K562 (cell line): ENCODE data around the gene TWIST1. TPM values are rescaled to one million over a fixed set of nuclear protein-coding genes. Genes with fewer than 3 reads are reported as not detected.

Source experiments
- EGR1 ChIP-seq: fragments of 450-650 bp; conservative IDR thresholded peaks from 2 replicates; pipeline ENCODE4 v1.6.1; 2017; ENCODE audit warnings: mild to moderate bottlenecking
- ELF4 ChIP-seq: fragments of 450-650 bp; formaldehyde crosslinking; IDR thresholded peaks from 2 replicates; pipeline ENCODE4 v1.4.0; 2022; ENCODE audit warnings: missing genetic modification characterization
- MAX ChIP-seq: sonication (generic); formaldehyde crosslinking; IDR thresholded peaks from 2 replicates; pipeline ENCODE4 v1.9.0; 2022; ENCODE audit warnings: mild to moderate bottlenecking, missing genetic modification reagents
- ZKSCAN3 ChIP-seq: fragments of 250-450 bp; sonication (Bioruptor Pico); IDR thresholded peaks from 2 replicates; pipeline ENCODE4 v1.4.0; 2020
- ZNF318 ChIP-seq, 2 experiments: fragments of 450-650 bp; IDR thresholded peaks; 2 replicates each; pipeline ENCODE4 v1.6.1; 2016; ENCODE audit warnings: mild to moderate bottlenecking in 2 of 2, borderline replicate concordance in 1 of 2, low read depth in 1 of 2, moderate library complexity in 1 of 2
- polyA plus RNA-seq, 8 experiments: library from polyadenylated mRNA; depleted of rRNA in 4 of 8; stranded (reverse) in 5 of 8; unstranded in 3 of 8; fragments of >200 nt; fragmentation: Nextera tagmentation in 2 of 8; fragmentation: Illumina TruSeq in 1 of 8; extraction: Ambion mirVana in 2 of 8; extraction: Trizol in 1 of 8; gene quantifications; 2 replicates each; pipeline versions ENCODE4 v1.2.1 to v1.2.3, GENCODE V29; 2011 to 2014; ENCODE audit warnings: inconsistent platforms in 1 of 8, missing spikeins in 1 of 8
- total RNA-seq, 7 experiments: library from RNA; depleted of rRNA in 6 of 7; stranded (reverse); fragments of >200 nt in 6 of 7; fragmentation: Illumina TruSeq in 2 of 7; extraction: Trizol in 2 of 7; gene quantifications; 2 replicates each; pipeline versions ENCODE4 v1.2.1 to v1.2.3, GENCODE V29; 2011 to 2021; ENCODE audit warnings: low replicate concordance in 1 of 7

Gene TWIST1
- total and polyA plus RNA-seq, 9 of the 15 experiments (the other 6 are each of a cell fraction or from before 2014, with no cell fraction given) = 0.10 to 0.86 (median 0.15) TPM; not detected in 2

DNA sequence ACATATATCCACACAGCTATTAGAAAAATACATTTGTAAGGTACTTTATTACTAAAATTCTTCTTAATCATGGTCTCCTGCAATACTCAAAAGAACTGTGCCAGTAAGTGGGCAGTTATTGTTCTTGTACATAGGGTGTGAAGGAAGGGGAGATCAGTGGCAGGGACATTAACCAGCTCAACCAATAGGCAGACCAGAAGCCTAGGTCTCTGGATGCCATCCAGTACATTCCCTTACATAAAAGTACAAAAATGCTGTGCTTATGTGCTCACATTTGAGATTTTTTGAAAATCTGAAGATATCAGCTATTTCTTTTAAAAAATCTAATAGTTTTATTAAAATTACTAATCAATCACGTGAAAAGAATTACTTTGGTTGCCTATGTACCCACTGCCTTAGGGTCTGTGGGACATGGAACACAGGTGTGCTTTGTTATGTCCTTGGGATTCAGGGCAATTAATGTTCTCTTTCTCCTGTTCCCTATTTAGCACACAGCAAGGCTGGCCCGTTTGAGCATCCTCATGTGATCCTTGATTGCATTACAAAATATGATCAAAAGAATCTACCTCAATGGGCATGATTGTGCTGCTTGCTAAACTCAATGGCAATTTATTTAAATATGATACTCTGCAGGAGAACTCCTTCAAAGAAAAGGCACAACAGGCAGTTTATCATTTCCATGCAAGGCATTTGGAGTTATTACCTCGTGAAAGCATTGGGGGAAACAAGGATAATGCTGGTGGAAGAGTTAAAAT lies 22.7 kb downstream of the TWIST1 start (continued):
- no peak for TF ChIP-seq ZNF318 (IDR thresholded peaks at IDR 0.05; ENCODE audit: borderline replicate concordance in 1 of 2, low read depth in 1 of 2)
- TF ChIP-seq EGR1 = no peak
- TF ChIP-seq ZKSCAN3 (CRISPR knock-in tag) = no peak
- no peak for TF ChIP-seq ELF4 (CRISPR knock-in tag)
- TF ChIP-seq MAX (CRISPR knock-in tag) = no peak
- TF ChIP-seq, all 486 proteins: peak for 0
